H1 (cell line): ENCODE data around the gene GRAMD2A. TPM values are rescaled to one million over a fixed set of nuclear protein-coding genes. Genes with fewer than 3 reads are reported as not detected.

Experiments
- CHD2 ChIP-seq: IDR thresholded peaks from 2 replicates; pipeline ENCODE4 v1.6.1; 2012; ENCODE audit warnings: low read length, improper control_type of control experiment
- FOSL1 ChIP-seq: IDR thresholded peaks from 2 replicates; pipeline ENCODE4 v1.6.1; 2011; ENCODE audit warnings: mild to moderate bottlenecking, low read depth, low read length, moderate library complexity; ENCODE audit not compliant: insufficient read depth
- GTF2F1 ChIP-seq: IDR thresholded peaks from 2 replicates; pipeline ENCODE4 v1.6.1; 2012; ENCODE audit warnings: low read depth, low read length, improper control_type of control experiment, borderline replicate concordance
- POU5F1 ChIP-seq: IDR thresholded peaks from 2 replicates; pipeline ENCODE4 v1.6.1; 2011; ENCODE audit warnings: low read depth, mild to moderate bottlenecking, low read length, moderate library complexity
- RBBP5 ChIP-seq: IDR thresholded peaks from 2 replicates; pipeline ENCODE4 v1.7.1; 2012; ENCODE audit warnings: low read depth, mild to moderate bottlenecking, inconsistent platforms, low read length, moderate library complexity, borderline replicate concordance
- SIX5 ChIP-seq: IDR thresholded peaks from 2 replicates; pipeline ENCODE4 v1.6.1; 2011; ENCODE audit warnings: mild to moderate bottlenecking, low read depth, low read length
- TEAD4 ChIP-seq: IDR thresholded peaks from 2 replicates; pipeline ENCODE4 v1.6.1; 2012; ENCODE audit warnings: low read depth, low read length, inconsistent platforms, mixed read lengths
- polyA plus RNA-seq, 7 experiments: library from polyadenylated mRNA; depleted of rRNA in 3 of 7; stranded (reverse) in 5 of 7; unstranded in 2 of 7; fragments of >200 nt in 5 of 7; fragments of 200-250 nt in 2 of 7; gene quantifications; 1 replicate in 5 of 7; 2 replicates in 1 of 7; 4 replicates in 1 of 7; pipeline versions ENCODE4 v1.2.1 to v1.2.3, GENCODE V29; 2011 to 2013; ENCODE audit warnings: missing spikeins in 2 of 7, mixed read lengths in 2 of 7
- total RNA-seq: library from RNA; stranded (reverse); fragmentation: NEBNext Ultra II Directional; extraction: Animal tissue kit (Norgen Biotek cat#: 25700); gene quantifications from 2 replicates; pipeline ENCODE4 v1.2.1, GENCODE V29; 2021
- TF ChIP-seq, protein P1 (sequence below): IDR thresholded peaks from 2 replicates; pipeline ENCODE4 v1.6.1; 2012; ENCODE audit warnings: inconsistent platforms

The GRAMD2A gene
- total and polyA plus RNA-seq, 2 of the 8 experiments (the other 6 are each of a cell fraction or from before 2014, with no cell fraction given), result 0.57 to 1.5 TPM

DNA sequence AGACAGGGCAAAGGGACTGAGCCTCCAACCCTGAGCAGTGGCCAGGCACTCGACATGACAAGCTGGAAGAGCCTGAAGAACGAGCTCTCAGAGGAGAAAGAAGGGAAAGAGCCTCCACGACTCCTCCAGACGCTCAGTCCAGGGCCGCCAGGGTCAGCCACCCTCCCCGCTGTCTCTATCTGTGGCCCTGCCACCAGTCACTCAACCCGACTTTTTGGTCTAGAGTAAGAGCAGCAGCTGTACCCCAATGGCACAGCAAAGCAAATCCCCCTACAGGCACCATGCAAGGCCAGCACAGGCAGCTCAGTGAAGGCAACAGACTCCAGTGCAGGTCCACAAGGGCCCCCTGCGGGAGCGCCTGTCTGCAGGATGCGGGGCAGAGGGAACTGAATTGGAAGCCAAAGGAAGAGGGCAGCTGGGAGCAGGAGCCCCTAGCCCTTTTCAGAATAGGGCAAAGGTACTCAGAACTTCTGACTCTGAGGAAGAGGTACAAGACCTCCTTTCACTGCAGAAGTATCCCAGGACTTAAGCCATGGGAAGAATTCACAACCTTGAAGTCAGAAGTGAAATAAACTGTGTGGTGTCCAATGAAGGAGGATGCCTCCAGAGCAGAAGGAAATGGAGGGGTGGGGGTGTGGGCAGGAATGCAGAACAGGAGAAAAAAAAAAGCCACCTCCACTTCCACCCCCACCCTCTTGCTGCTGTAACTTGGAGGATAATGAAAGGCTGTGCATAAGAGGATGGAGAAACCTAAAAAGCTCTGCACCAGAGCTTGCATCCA lies 8.5 kb upstream of the GRAMD2A start (continued):
- TF ChIP-seq, protein P1, sequence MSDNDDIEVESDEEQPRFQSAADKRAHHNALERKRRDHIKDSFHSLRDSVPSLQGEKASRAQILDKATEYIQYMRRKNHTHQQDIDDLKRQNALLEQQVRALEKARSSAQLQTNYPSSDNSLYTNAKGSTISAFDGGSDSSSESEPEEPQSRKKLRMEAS, result no peak
- TF ChIP-seq TEAD4, result no peak
- no peak for TF ChIP-seq CHD2
- TF ChIP-seq GTF2F1, result no peak
- no peak for TF ChIP-seq RBBP5
- no peak for TF ChIP-seq POU5F1
- no peak for TF ChIP-seq SIX5
- no peak for TF ChIP-seq FOSL1
